Aorta (tissue), 5 donors: ENCODE data around the gene PROB1. TPM values are rescaled to one million over a fixed set of nuclear protein-coding genes. Genes with fewer than 3 reads are reported as not detected.
A peak's percentile ranks its signal among the peaks of the same experiment; 100 is the strongest.
"Not testable (repeated sequence)": the region's sequence is repeated elsewhere in the genome, so short reads cannot be mapped to it uniquely, and the experiment has no call there.

Experiments
- ATAC-seq: fragments of 200-7000 bp; cut with Tn5 transposase; one replicate; pipeline ENCODE4 v1.9.1; 2022; ENCODE audit warnings: moderate library complexity; ENCODE audit not compliant: low FRiP score
- DNase-seq, 2 donors: peaks; one replicate each; pipeline ENCODE4 v3.0.0-alpha.2; 2020
- H3K27ac ChIP-seq, 2 donors: one replicate each; pipeline ENCODE4 v1.5.1; 2013; ENCODE audit warnings: low read length in 2 of 2, mild to moderate bottlenecking in 2 of 2, moderate library complexity in 2 of 2, control low read depth in 1 of 2, inconsistent platforms in 1 of 2, low read depth in 1 of 2
- H3K27me3 ChIP-seq, 2 donors: one replicate each; pipeline ENCODE4 v1.6.1; 2013; ENCODE audit warnings: control low read depth in 1 of 2, low read length in 1 of 2, mild to moderate bottlenecking in 1 of 2, moderate library complexity in 1 of 2; ENCODE audit not compliant: insufficient read depth in 2 of 2, control insufficient read depth in 1 of 2
- H3K36me3 ChIP-seq, 2 donors: one replicate each; pipeline ENCODE4 v1.6.1; 2013; ENCODE audit warnings: control low read depth in 1 of 2, low read length in 1 of 2, mild to moderate bottlenecking in 1 of 2; ENCODE audit not compliant: insufficient read depth in 2 of 2, control insufficient read depth in 1 of 2
- H3K4me1 ChIP-seq, 2 donors: one replicate each; pipeline ENCODE4 v1.6.1; 2013; ENCODE audit warnings: low read length in 2 of 2, control low read depth in 1 of 2, mild to moderate bottlenecking in 1 of 2, moderate library complexity in 1 of 2; ENCODE audit not compliant: insufficient read depth in 2 of 2, control insufficient read depth in 1 of 2
- H3K4me3 ChIP-seq, 2 donors: one replicate each; pipeline ENCODE4 v1.5.1; 2013; ENCODE audit warnings: low read length in 2 of 2, control low read depth in 1 of 2, mild to moderate bottlenecking in 1 of 2
- H3K9me3 ChIP-seq: one replicate; pipeline ENCODE4 v1.6.1; 2013; ENCODE audit warnings: mild to moderate bottlenecking, low read length; ENCODE audit not compliant: control insufficient read depth
- WGBS, 2 donors: extraction: QIAGEN DNeasy Blood & Tissue Kit; methylation state at CpG; one replicate each; pipeline ENCODE4 v1.1.7; 2013; 5-methylcytosine and 5-hydroxymethylcytosine counted together
- intact Hi-C, 2 donors: fragments of 100-400 bp; cut with DNase I; formaldehyde crosslinking; loops; one replicate each; pipeline versions ENCODE4 v1.14.2 to v1.15.0; 2022
- long read RNA-seq, 2 donors: library from polyadenylated mRNA; unstranded; transcript quantifications; one replicate each; pipeline ENCODE4 v2.0.0, GENCODE V29; 2020 to 2021
- polyA plus RNA-seq, 2 donors: library from polyadenylated mRNA; stranded (reverse); fragments of 200-250 nt; gene quantifications; one replicate each; pipeline ENCODE4 v1.2.3, GENCODE V29; 2013
- total RNA-seq, 2 donors: library from RNA; stranded (reverse); fragmentation: NEBNext Ultra II Directional; extraction: Animal tissue kit (Norgen Biotek cat#: 25700); gene quantifications; one replicate each; pipeline ENCODE4 v1.2.1, GENCODE V29; 2021
- donor health status: healthy with polysubstance abuse.
- donor health status: Bipolar disorder and iron deficiency.
- donor health status: DM: no; HTN: no; CAD: no.
- donor health status: DM: no; HTN: no; CAD: no.
- donor health status: DM: yes; HTN: yes; CAD: no.

Gene PROB1
- total RNA-seq (1 to 10 TPM; 2.0 to 3.0 TPM), polyA plus RNA-seq (under 1 TPM; 0.13 to 0.31 TPM)
- long read RNA-seq, donor 1, full-length matches to known transcripts: 11 of 11 reads
- long read RNA-seq, donor 1, partial matches to known transcripts: 0 of 11 reads
- long read RNA-seq, donor 1, other reads (novel, unspliced or antisense): 0 of 11 reads
- long read RNA-seq, donor 2, full-length matches to known transcripts: 3 of 3 reads
- long read RNA-seq, donor 2, partial matches to known transcripts: 0 of 3 reads
- long read RNA-seq, donor 2, other reads (novel, unspliced or antisense): 0 of 3 reads

DNA sequence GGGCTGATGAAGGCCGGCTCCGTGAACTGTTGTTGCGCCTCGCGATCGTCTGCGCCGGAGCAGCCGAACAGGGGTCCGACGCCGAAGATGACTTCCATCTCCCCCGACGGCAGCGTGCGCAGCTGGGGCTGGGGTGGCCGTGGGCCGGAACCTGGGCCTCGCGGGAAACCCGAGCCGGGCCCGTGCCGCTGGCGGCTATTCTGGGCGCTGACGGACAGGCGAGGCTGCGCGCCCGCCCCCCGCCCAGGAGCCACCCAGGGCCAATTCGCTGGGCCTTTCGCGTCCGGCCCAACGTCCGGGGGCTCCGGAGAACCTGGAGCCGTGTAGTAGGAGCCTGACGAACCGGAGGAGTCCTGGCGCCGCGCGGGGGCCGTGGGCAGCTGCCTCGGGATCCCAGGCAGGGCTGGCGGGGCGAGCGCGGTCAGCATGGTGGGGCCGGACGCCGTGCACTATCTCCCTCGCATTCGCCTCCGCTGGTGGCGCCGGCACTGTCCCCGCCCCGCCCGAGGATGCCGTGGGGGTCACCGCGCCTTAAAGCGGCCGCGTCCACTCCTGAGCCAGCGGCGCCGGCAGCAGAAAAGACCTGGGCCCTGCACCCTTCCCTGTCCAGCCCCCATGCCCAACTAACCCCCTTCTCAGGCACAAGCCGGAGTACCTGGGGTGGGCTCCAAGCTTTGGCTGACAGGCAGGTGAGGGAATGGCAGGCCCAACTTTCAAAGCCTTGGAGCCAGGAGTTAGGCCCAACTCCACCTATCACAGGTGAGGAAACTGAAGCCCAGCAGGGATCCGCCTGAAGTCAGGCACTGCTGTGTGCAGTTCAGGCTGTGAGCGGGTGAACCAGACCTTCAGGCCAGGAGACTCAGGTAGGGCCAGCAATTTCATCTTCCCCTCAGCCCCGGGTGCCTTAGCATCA, at the start of gene PROB1:
PROB1 (minus strand) TSS at position 451 of the 913 bp plus-strand sequence; CDS start at position 428, 23 bp downstream.
- no peaks in the 10 kb centered on the region for H3K36me3 ChIP-seq
- intact Hi-C loops: no loop called here
- ATAC-seq (peak; percentile 56), DNase-seq (peak in 1 of 2 donors; percentile 86)
- no peaks in the 10 kb centered on the region for H3K9me3 ChIP-seq
- no peaks in the 10 kb centered on the region for H3K4me1 ChIP-seq
- no peaks in the 10 kb centered on the region for H3K27me3 ChIP-seq
- H3K4me3 ChIP-seq: peak within 1 kb of the TSS; percentile 1 to 9
- no peak within 1 kb of the TSS for H3K27ac ChIP-seq
- WGBS, 2 donors: 11 to 17% methylated on average over 66 to 76 of the region's 76 CpGs

DNA sequence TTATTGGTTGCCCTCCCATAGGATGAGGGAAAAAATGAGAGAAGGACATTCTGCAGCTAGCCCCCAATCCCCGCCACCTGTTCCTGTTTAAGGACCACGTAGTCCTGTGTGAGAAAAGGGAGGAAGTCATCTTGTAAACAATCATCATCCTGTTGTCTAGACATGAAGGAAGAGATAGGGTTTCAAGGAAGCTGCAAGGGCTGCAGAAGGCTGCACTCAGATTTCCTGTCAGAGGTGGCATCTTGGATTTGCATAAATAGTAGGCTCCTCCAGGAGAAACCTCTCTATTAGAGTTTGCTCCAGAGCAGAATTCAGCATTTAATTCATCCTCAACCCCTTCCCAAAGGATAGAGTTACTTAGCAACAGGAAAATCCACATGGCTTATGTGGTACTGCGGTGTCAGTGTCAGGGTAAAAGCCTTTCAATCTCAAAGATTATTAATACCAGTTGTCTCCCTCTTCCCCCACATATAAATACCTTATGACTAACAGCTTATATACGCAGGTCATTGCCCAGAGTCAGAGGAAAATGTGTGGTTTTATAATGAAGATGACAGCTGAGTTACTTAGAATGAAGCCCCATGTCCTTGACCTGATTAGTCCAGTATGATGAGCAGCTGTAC, 49.0 kb upstream of the PROB1 start:
- WGBS, 2 donors: 88 to 91% methylated on average over 4 of the region's 4 CpGs
- DNase-seq (no peak), ATAC-seq (no peak)
- intact Hi-C loops: loop anchor here in 1 of 2 donors (5.0 kb wide), 1 partner anchor 33 kb away; no protein-coding TSS in a partner anchor
- Histone ChIP-seq H3K4me3 (no peak overlapping the region), H3K9me3 (no peaks in the 10 kb centered on the region), H3K27ac (no peak overlapping the region), H3K36me3 (no peaks in the 10 kb centered on the region), H3K27me3 (no peaks in the 10 kb centered on the region), H3K4me1 (no peaks in the 10 kb centered on the region)

GRCh38 chr5:139440416-139440815, 45.5 kb upstream of the PROB1 start:
- intact Hi-C loops: loop anchor here in 1 of 2 donors (5.0 kb wide), 1 partner anchor 37 kb away; no protein-coding TSS in a partner anchor
- DNase-seq, H3K4me3 ChIP-seq, H3K27me3 ChIP-seq, H3K27ac ChIP-seq, H3K4me1 ChIP-seq, H3K9me3 ChIP-seq, H3K36me3 ChIP-seq, ATAC-seq: not testable (repeated sequence)
- WGBS, 2 donors: 96 to 97% methylated on average over 17 of the region's 17 CpGs

DNA sequence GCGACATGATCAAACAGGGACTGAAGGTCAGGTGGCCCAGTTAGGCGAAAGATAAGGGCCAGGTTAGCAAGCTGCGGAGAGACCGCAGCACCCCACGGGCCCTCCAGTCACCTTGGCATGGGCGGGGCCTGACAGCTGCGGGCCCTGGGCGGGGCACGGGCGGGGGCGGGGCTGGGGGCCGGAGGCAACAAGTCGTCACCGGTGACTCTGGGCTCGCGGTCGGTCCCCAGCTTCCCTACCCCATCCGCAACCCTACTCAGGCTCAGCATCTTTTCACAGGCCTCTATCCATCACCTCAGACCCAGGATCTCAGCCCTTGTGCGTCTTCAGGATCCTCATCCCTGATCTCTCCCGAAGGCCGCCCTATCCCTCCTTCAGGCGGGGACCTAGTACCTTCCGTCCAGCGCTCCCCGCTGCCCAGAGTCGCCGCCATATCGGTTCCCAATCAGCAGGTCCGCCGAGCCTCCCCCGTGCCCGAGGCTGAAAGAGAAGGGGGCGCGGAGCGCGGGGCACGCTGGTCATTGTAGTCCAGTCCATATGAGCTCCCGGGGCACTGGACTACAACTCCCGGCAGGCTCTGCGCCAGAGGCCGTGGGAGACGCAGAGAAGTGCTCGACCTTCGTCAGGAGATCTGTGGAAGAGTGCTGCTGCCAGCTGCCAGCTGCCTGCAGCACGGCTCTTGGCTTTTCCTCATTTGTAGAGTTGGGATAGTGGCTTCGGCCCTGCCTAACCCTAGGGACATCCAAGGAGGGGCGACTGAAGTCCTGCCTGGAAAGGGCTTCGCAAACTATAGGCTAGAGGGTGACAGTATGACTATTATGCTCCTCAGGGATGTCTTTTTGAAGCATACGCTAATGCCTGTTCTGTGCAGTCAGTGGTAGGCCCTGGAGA, 44.4 kb upstream of the PROB1 start, which contains the start of gene DNAJC18:
DNAJC18 (minus strand) TSS at position 513 of the 891 bp plus-strand sequence; CDS start at position 433, 80 bp downstream.
- ATAC-seq: peak; percentile 97
- DNase-seq: peak; percentile 97 to 99
- Histone ChIP-seq H3K9me3 (no peaks in the 10 kb centered on the region), H3K27me3 (no peaks in the 10 kb centered on the region), H3K36me3 (peaks cover 0 to 1% of the 10 kb centered on the region in 2 donors), H3K4me3 (peak within 1 kb of the TSS; percentile 64 to 85), H3K4me1 (peaks cover 0 to 3% of the 10 kb centered on the region in 2 donors), H3K27ac (peak within 1 kb of the TSS; percentile 71 to 92)
- intact Hi-C loops: loop anchor here in 1 of 2 donors (5.0 kb wide), 1 partner anchor 43 kb away; the partner anchor contains the start of gene STING1
- 2 to 3% methylated on average over 46 to 49 of the region's 49 CpGs for WGBS, 2 donors

DNA sequence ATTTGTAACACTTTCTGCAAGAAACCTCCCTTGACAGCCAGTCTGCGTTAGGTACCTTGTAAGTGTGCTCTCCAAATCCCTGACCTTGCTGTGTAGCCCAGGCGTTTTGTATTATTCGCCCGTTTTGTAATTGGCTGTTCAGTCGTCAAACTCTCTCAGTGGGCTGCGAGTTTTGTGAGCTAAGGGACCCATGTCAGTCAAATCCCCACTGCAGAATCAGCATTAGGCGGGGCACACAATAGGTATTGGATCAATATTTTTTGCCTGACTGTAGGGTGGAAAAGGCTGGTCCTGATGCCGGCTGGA, 43.8 kb upstream of the PROB1 start:
- Histone ChIP-seq H3K4me3 (peak overlapping the region; percentile 64 to 85), H3K36me3 (peaks cover 0 to 2% of the 10 kb centered on the region in 2 donors), H3K27ac (peak overlapping the region in 1 of 2 donors; percentile 39), H3K9me3 (no peaks in the 10 kb centered on the region), H3K27me3 (no peaks in the 10 kb centered on the region), H3K4me1 (peaks cover 0 to 3% of the 10 kb centered on the region in 2 donors)
- intact Hi-C loops: loop anchor here in 1 of 2 donors (5.0 kb wide), 1 partner anchor 44 kb away; the partner anchor contains the start of gene STING1
- DNase-seq (no peak), ATAC-seq (no peak)
- 11 to 15% methylated on average over 8 of the region's 8 CpGs for WGBS, 2 donors

GRCh38 chr5:139435676-139436075, 40.8 kb upstream of the PROB1 start:
- DNase-seq (no peak), ATAC-seq (no peak)
- intact Hi-C loops: loop anchor here in 1 of 2 donors (5.0 kb wide), 1 partner anchor 47 kb away; the partner anchor contains the start of gene STING1
- H3K9me3 ChIP-seq: no peaks in the 10 kb centered on the region
- no peak overlapping the region for H3K27ac ChIP-seq
- no peaks in the 10 kb centered on the region for H3K27me3 ChIP-seq
- peaks cover 0 to 2% of the 10 kb centered on the region in 2 donors for H3K36me3 ChIP-seq
- H3K4me1 ChIP-seq: peaks cover 0 to 3% of the 10 kb centered on the region in 2 donors
- 96 to 97% methylated on average over 3 of the region's 3 CpGs for WGBS, 2 donors
- H3K4me3 ChIP-seq: no peak overlapping the region

DNA sequence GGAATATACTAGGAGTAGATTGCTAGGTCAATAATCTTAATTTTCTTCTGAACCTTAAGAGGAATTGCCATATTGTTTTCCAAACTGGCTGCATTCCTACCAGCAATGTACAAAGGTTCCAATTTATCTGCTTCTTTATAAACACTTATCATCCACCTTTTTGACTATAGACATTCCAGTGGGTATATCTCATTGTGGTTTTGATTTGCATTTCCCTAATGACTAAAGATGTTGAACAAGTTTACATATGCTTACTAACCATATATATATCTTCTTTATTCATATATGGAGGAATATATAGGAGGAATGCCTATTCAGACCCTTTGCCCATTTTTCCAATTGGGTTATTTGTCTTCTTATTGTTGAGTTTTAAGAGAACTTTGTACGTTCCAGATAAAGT, 36.8 kb upstream of the PROB1 start:
- WGBS, 2 donors: 44 to 59% methylated on average over 1 of the region's 1 CpG
- intact Hi-C loops: no loop called here
- peaks cover 0 to 2% of the 10 kb centered on the region in 2 donors for H3K36me3 ChIP-seq

More for the DNA sequence above, 36.8 kb upstream of the PROB1 start:
- Histone ChIP-seq H3K27me3 (no peaks in the 10 kb centered on the region), H3K4me3 (no peak overlapping the region), H3K27ac (no peak overlapping the region), H3K9me3 (no peaks in the 10 kb centered on the region), H3K4me1 (no peaks in the 10 kb centered on the region)
- no peak for ATAC-seq
- no peak for DNase-seq
